Measurements from ENCODE around the gene CACNB3.

- TF ChIP-seq CTCF (conservative IDR thresholded peaks at IDR 0.05; ENCODE audit: low read depth, low read length) (no peak), EZH2 (IDR thresholded peaks at IDR 0.05; ENCODE audit: borderline replicate concordance, low read depth, low read length, poor library complexity, severe bottlenecking) (no peak)
These were observed 14.6 kb upstream of the CACNB3 start for GRCh38 chr12:48803675-48804074.
